Mesothelial cell of epicardium (in vitro differentiated cells): Measurements from ENCODE around the gene EMID1. TPM values are rescaled to one million over a fixed set of nuclear protein-coding genes. Genes with fewer than 3 reads are reported as not detected.
"Not testable (repeated sequence)": the region's sequence is repeated elsewhere in the genome, so short reads cannot be mapped to it uniquely, and the experiment has no call there.

Experiments used
- DNase-seq, 2 experiments: peaks; one replicate each; pipeline ENCODE4 v3.0.0; 2021; ENCODE audit warnings: low spot score in 2 of 2; ENCODE audit not compliant: unreplicated experiment in 2 of 2
- H3K27ac Mint-ChIP-seq: 2 replicates; pipeline ENCODE4 v1.8.0; 2021; ENCODE audit warnings: mixed read lengths
- H3K27me3 Mint-ChIP-seq: 2 replicates; pipeline ENCODE4 v1.8.0; 2021; ENCODE audit warnings: low read depth, mixed read lengths
- H3K36me3 Mint-ChIP-seq: 2 replicates; pipeline ENCODE4 v1.8.0; 2021; ENCODE audit warnings: mixed read lengths
- H3K4me1 Mint-ChIP-seq: 2 replicates; pipeline ENCODE4 v1.8.0; 2021; ENCODE audit warnings: mixed read lengths
- H3K4me3 Mint-ChIP-seq: 2 replicates; pipeline ENCODE4 v1.8.0; 2021; ENCODE audit warnings: mild to moderate bottlenecking, moderate library complexity, mixed read lengths
- H3K9me3 Mint-ChIP-seq: 2 replicates; pipeline ENCODE4 v1.8.0; 2021; ENCODE audit warnings: mixed read lengths
- total RNA-seq: library from RNA; stranded (reverse); gene quantifications from 3 replicates; pipeline ENCODE4 v1.2.1, GENCODE V29; 2021
- TF ChIP-seq, protein P1 (sequence below): fragments of 200-600 bp; sonication (generic); IDR thresholded peaks from one replicate; pipeline ENCODE4 v1.5.0; 2021; ENCODE audit warnings: antibody characterized with exemption; ENCODE audit not compliant: unreplicated experiment

Gene EMID1
- total RNA-seq, 1 donor from 2014 or later, result 15.7 TPM

- Mint-ChIP-seq H3K4me3 (no peak overlapping the region), H3K9me3 (peaks cover 10% of the 10 kb centered on the region), H3K27me3 (no peaks in the 10 kb centered on the region), H3K4me1 (no peaks in the 10 kb centered on the region), H3K27ac (no peak overlapping the region), H3K36me3 (peaks cover 6% of the 10 kb centered on the region)
- DNase-seq, result no peak
- TF ChIP-seq, protein P1, sequence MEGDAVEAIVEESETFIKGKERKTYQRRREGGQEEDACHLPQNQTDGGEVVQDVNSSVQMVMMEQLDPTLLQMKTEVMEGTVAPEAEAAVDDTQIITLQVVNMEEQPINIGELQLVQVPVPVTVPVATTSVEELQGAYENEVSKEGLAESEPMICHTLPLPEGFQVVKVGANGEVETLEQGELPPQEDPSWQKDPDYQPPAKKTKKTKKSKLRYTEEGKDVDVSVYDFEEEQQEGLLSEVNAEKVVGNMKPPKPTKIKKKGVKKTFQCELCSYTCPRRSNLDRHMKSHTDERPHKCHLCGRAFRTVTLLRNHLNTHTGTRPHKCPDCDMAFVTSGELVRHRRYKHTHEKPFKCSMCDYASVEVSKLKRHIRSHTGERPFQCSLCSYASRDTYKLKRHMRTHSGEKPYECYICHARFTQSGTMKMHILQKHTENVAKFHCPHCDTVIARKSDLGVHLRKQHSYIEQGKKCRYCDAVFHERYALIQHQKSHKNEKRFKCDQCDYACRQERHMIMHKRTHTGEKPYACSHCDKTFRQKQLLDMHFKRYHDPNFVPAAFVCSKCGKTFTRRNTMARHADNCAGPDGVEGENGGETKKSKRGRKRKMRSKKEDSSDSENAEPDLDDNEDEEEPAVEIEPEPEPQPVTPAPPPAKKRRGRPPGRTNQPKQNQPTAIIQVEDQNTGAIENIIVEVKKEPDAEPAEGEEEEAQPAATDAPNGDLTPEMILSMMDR, result no peak
These were observed 26.6 kb downstream of the EMID1 start for GRCh38 chr22:29231971-29232959.

DNA sequence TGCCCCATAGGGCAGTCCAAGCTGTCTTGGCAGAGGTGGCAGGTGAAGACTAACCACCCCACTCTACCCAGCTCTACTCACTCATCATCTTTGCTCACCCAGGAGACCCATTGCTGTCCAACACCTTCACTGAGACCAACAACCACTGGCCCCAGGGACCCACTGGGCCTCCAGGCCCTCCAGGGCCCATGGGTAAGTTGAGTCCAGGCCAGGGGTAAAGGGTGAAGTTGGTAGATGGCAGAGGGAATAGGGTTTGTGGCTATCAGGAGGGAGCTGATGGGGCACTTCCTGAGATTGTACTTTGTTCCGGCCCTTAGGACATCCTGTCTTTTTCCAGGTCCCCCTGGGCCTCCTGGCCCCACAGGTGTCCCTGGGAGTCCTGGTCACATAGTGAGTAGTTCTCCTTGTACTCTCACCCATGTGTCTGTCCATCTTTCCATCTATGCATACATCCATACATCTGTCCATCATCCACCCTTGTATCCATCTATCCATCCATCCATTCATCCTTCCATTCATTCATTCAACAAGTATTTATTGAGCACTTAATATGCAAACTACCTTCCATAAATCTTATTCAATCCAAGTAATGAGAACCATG, 27.7 kb downstream of the EMID1 start:
- H3K4me1 Mint-ChIP-seq, result no peaks in the 10 kb centered on the region
- TF ChIP-seq, protein P1, result no peak
- H3K9me3 Mint-ChIP-seq, result peaks cover 10% of the 10 kb centered on the region
- no peaks in the 10 kb centered on the region for H3K27me3 Mint-ChIP-seq
- DNase-seq, result no peak
- H3K36me3 Mint-ChIP-seq, result peaks cover 6% of the 10 kb centered on the region
- no peak overlapping the region for H3K4me3 Mint-ChIP-seq
- no peak overlapping the region for H3K27ac Mint-ChIP-seq

GRCh38 chr22:29240481-29240880, 34.8 kb downstream of the EMID1 start:
- peaks cover 49% of the 10 kb centered on the region for H3K36me3 Mint-ChIP-seq
- not testable (repeated sequence) for H3K27me3 Mint-ChIP-seq, H3K27ac Mint-ChIP-seq, H3K4me3 Mint-ChIP-seq, H3K4me1 Mint-ChIP-seq, DNase-seq
- peaks cover 42% of the 10 kb centered on the region for H3K9me3 Mint-ChIP-seq

- Mint-ChIP-seq H3K4me3 (no peak overlapping the region), H3K36me3 (peaks cover 45% of the 10 kb centered on the region), H3K4me1 (no peaks in the 10 kb centered on the region), H3K27me3 (no peaks in the 10 kb centered on the region), H3K27ac (no peak overlapping the region), H3K9me3 (peaks cover 38% of the 10 kb centered on the region)
- TF ChIP-seq, protein P1, result no peak
- no peak for DNase-seq
These were observed 38.3 kb downstream of the EMID1 start for GRCh38 chr22:29243874-29244446.

DNA sequence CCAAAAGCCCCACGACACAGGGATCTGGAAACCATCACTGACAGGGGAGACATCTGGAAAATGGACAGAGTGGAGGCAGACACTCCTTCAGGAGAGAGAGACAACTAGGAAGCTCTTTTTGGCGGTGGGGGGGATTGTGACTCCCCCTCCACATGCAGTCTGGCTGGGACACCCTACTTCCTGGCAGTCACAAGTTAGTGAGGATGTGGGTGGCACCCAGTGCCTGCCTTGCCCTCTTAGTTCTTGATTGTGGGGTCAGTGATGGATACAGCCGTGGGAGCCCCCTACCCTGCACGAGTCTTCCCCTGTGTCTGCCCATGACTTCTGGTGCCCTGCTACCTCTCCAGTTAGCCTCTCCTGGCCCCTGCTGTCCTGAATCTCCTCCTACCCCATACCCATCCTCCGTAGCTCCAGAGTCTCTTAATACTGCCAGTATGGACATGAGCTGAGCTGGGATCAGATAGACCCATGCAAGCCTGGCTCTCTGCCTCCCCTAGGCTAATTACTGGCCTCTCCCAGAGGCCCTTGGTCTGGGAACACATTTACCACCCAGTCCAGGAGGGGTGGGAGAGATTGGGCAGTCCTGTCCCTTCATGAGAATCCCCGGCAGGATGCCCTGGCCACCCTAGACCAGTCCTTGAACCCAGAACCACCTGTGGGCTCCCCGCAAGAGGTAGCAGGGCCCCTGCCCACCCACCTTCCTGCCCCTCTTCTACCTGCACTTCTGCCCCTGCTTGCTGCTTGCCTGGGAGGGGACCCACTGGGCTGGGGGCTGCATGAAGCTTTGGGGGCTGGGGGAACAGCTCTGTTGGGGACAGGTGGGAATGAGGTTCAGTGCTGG, 39.3 kb downstream of the EMID1 start:
- Mint-ChIP-seq H3K36me3 (peaks cover 39% of the 10 kb centered on the region), H3K9me3 (peaks cover 31% of the 10 kb centered on the region), H3K27me3 (no peaks in the 10 kb centered on the region), H3K27ac (no peak overlapping the region), H3K4me1 (no peaks in the 10 kb centered on the region), H3K4me3 (no peak overlapping the region)
- no peak for DNase-seq
- TF ChIP-seq, protein P1, result no peak
